Forelimb muscle (tissue), 1 donor: ENCODE data around the gene NPR2. TPM values are rescaled to one million over a fixed set of nuclear protein-coding genes. Genes with fewer than 3 reads are reported as not detected.
A peak's percentile ranks its signal among the peaks of the same experiment; 100 is the strongest.

ENCODE experiments used
- DNase-seq: peaks from one replicate; pipeline ENCODE4 v3.0.0-alpha.2; 2013; ENCODE audit warnings: low read depth
- polyA plus RNA-seq: library from polyadenylated mRNA; unstranded; fragments of 120-200 nt; gene quantifications from one replicate; pipeline ENCODE4 v1.2.1, GENCODE V29; 2013; ENCODE audit not compliant: insufficient read length

Gene NPR2
- polyA plus RNA-seq, 1 donor = 22.4 TPM

GRCh38 chr9:35763803-35764202 is 27.6 kb upstream of the NPR2 start:
- no peak for DNase-seq

- no peak for DNase-seq
Observed at GRCh38 chr9:35766997-35767396, 24.4 kb upstream of the NPR2 start.

- no peak for DNase-seq
Observed at GRCh38 chr9:35767458-35767857, 23.9 kb upstream of the NPR2 start.

- DNase-seq = no peak
Observed at GRCh38 chr9:35769763-35770162, 21.6 kb upstream of the NPR2 start.

- no peak for DNase-seq
Observed at GRCh38 chr9:35771075-35771433, 20.3 kb upstream of the NPR2 start.

GRCh38 chr9:35771534-35771933 is 19.9 kb upstream of the NPR2 start:
- no peak for DNase-seq

GRCh38 chr9:35771943-35772342 is 19.4 kb upstream of the NPR2 start:
- no peak for DNase-seq

GRCh38 chr9:35774907-35775635 is 16.3 kb upstream of the NPR2 start:
- no peak for DNase-seq

GRCh38 chr9:35776018-35776417 is 15.4 kb upstream of the NPR2 start:
- DNase-seq = no peak

- no peak for DNase-seq
Observed at GRCh38 chr9:35778496-35778895, 12.9 kb upstream of the NPR2 start.

GRCh38 chr9:35781066-35781465 is 10.3 kb upstream of the NPR2 start:
- DNase-seq = no peak

- no peak for DNase-seq
Observed at GRCh38 chr9:35783418-35783817, 8.0 kb upstream of the NPR2 start.

- no peak for DNase-seq
Observed at GRCh38 chr9:35789541-35789940, 1.9 kb upstream of the NPR2 start.

GRCh38 chr9:35790025-35790384 is 1.4 kb upstream of the NPR2 start:
- no peak for DNase-seq

- peak; percentile 72 for DNase-seq
Observed at GRCh38 chr9:35790385-35791296, 750 bp upstream of the NPR2 start.

GRCh38 chr9:35792024-35792813 is 828 bp downstream of the NPR2 start:
- no peak for DNase-seq

- DNase-seq = no peak
Observed at GRCh38 chr9:35792826-35793225, 1.4 kb downstream of the NPR2 start.

GRCh38 chr9:35793461-35793860 is 2.1 kb downstream of the NPR2 start:
- no peak for DNase-seq

- DNase-seq = no peak
Observed at GRCh38 chr9:35795695-35796094, 4.3 kb downstream of the NPR2 start.

GRCh38 chr9:35797311-35798109 is 6.1 kb downstream of the NPR2 start:
- no peak for DNase-seq

- DNase-seq = no peak
Observed at GRCh38 chr9:35798658-35799374, 7.4 kb downstream of the NPR2 start.
